ENCODE measurements around the gene MRPL18. TPM values are rescaled to one million over a fixed set of nuclear protein-coding genes. Genes with fewer than 3 reads are reported as not detected.
"Not testable (repeated sequence)": the region's sequence is repeated elsewhere in the genome, so short reads cannot be mapped to it uniquely, and the experiment has no call there.

MRPL18 gene
- 197 TPM for polyA plus RNA-seq (2012; ENCODE audit: insufficient read depth, insufficient read length)

DNA sequence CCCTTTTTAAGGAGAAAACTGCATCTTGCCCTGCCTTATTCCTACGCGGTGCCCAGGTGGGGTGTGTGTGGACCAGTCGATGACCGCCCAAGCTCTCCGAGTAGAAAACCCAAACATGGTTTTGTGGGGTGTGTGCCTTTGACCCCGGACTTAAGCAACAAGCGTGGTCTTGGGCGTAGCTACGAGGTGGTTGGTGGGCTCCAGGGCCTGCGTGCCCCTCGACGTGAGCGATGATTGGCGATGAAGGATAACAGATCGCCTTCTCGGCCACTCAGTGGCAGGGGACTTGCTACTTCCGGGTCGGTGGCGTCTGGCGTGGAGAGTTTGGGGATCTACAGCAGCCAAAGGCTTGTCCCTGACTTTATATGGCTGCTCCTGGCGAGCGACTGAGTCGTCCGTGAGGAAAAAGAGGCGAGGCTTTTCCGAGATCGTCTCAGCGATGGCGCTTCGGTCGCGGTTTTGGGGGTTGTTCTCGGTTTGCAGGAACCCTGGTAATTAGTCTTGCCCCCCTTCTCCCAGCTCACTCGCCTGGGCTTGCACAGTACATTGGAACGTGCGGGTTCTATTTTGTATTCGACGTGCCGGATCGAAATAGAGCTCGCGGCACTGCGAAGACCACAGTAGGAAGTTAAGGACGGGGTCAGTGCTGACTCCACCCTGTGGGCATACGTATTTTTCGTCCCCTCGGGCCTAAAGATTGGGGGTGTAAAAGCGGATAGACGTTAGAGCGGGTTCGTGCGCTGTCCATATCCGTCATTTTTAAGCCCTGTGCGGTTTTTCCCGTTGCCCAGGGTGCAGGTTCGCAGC, at the start of gene MRPL18:
TSS of gene MRPL18 (plus strand) at position 319 of the 807 bp plus-strand sequence. CDS start at position 440, 121 bp downstream.
- DNase-seq (ENCODE audit: low read depth, low spot score), result peak; percentile 99
- peak within 1 kb of the TSS; percentile 98 for H3K4me3 ChIP-seq (ENCODE audit: low read length)

DNA sequence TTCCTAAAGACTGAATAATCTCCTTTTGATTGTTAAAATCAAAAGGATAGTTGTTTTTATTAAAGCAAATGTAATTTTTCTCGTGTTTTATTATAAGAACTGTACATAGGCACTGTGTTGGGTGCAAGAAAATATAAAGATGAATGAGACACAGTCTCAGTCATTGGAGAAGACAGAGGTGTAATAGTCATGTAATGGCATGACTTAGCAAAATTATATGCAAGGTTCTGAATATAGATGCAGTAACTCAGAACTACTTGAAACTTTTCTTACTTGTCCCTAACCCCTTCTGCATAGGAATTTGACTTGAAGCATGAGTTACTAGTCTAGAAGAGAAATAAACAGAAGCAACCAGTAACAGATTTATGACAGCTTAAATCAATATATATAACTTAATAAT, 48.1 kb upstream of the MRPL18 start:
- H3K4me3 ChIP-seq (ENCODE audit: low read length), result no peak overlapping the region
- no peak for DNase-seq (ENCODE audit: low read depth, low spot score)

DNA sequence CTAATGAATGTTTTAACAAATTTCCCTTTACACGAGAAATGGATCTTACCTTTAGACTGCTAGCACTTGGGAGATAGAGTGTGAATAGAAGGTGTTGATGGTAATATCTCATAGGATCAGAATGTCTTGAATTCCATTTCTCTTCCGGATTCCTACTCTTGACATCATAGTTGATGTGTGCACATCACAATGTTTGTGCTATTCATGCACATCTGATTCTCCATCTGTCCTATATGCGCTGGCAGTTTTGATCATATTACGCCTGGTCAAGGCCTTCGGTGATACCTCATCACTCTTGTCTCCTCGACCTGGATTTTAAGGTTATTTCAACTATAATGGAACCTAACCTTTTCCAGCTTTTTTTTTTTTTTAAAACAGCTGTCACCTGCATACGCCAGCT, 45.2 kb upstream of the MRPL18 start:
- DNase-seq (ENCODE audit: low read depth, low spot score), result no peak
- no peak overlapping the region for H3K4me3 ChIP-seq (ENCODE audit: low read length)

DNA sequence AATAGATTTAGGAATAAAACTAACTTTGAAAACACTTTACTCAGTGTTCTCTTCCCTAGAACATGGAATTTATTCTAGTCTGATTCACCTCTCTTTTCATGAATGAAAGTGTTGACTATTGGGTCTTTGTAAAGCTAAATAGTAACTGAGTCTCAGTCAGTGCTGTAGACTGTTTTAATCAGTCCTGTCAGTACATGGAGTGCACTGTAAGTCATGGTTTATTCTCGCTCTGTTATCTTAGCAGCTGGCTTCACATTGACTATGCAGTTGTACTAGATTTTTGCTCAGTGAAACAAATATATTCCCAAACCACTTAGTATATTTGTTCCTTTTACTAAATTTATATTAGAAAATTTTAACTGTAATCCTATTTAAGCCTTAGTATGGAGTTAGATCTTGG, 43.5 kb upstream of the MRPL18 start:
- no peak overlapping the region for H3K4me3 ChIP-seq (ENCODE audit: low read length)
- DNase-seq (ENCODE audit: low read depth, low spot score), result no peak

DNA sequence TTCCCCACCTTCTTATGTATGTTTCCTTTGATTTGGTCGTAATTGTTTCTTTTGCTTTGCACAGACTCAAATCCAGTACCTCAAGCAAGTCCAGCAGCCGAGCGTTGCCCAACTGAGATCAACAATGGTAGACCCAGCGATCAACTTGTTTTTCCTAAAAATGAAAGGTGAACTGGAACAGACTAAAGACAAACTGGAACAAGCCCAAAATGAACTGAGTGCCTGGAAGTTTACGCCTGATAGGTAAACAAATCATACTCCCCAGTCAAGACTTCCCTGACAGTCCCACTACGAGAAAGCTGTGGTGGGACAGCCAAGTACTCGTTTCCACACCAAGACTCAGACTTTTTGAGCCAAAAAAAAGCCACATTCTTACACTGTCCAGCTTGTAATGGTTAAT, 42.1 kb upstream of the MRPL18 start:
- DNase-seq (ENCODE audit: low read depth, low spot score); H3K4me3 ChIP-seq (ENCODE audit: low read length): not testable (repeated sequence)

DNA sequence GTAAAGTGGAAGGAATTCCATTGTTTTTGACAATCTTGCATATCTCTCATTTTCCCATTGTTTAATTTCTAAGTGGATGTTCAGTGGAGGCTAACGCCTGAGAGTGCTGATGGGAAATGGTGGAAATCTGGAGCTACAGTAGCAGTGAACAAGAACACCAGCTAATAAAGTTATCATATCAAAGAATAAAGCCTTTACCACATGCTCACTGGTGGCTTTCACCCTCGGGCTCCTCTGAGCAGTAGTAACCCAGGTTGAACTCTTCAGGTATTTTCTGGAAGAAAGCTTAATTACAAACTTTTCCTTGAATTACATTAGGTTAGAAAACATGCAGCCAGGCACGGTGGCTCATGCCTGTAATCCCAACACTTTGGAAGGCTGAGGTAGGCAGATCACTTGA, 38.8 kb upstream of the MRPL18 start:
- no peak overlapping the region for H3K4me3 ChIP-seq (ENCODE audit: low read length)
- no peak for DNase-seq (ENCODE audit: low read depth, low spot score)

DNA sequence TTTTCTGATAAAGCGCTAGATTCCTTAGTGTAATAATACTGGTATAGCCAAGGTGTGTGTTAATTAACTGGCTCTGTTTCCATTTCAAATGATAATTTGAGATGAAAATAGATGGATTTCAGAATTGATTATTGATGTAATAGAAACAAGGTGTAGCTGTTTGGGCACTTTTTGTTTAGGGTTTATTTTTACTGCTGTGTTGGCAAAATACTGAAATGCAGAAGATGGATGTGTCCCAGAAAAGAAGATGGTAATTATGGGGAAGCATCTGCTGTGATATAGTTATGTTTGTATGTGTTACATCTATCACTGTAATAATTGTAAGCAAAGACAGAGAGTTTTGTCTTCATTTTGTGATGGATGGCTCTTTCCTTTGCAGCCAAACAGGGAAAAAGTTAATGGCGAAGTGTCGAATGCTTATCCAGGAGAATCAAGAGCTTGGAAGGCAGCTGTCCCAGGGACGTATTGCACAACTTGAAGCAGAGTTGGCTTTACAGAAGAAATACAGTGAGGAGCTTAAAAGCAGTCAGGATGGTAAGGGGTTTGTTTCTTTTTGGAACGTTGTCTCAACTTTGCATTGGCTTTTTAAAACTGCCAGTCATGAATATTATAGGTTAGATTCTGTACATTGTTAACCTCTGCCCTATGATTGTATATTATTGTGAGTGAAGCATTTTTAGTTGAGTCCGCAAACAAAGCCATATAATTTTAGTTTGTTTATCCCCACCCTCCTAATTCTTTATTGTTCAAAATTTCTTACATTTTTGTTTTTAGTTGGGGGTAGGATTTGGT, 37.0 kb upstream of the MRPL18 start:
- DNase-seq (ENCODE audit: low read depth, low spot score), result no peak

DNA sequence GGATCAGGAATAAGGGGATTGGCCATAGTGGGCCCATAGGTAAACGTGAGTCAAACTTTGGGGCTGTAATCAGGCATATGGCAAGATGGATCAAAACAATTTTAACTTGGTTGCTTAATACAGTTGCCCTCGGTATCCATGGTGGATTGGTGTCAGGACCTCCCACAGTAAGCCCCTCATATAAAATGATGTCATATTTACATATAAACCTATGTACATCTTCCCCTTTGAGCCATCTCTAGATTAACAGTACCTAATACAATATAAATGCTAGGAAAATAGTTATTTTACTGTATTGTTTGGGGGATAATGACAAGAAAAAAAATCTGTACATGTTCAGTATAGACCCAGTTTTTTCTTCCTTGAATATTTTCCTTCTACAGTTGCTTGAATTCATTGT, 35.9 kb upstream of the MRPL18 start:
- no peak overlapping the region for H3K4me3 ChIP-seq (ENCODE audit: low read length)
- no peak for DNase-seq (ENCODE audit: low read depth, low spot score)

More for the DNA sequence above, 37.0 kb upstream of the MRPL18 start:
- H3K4me3 ChIP-seq (ENCODE audit: low read length), result no peak overlapping the region

DNA sequence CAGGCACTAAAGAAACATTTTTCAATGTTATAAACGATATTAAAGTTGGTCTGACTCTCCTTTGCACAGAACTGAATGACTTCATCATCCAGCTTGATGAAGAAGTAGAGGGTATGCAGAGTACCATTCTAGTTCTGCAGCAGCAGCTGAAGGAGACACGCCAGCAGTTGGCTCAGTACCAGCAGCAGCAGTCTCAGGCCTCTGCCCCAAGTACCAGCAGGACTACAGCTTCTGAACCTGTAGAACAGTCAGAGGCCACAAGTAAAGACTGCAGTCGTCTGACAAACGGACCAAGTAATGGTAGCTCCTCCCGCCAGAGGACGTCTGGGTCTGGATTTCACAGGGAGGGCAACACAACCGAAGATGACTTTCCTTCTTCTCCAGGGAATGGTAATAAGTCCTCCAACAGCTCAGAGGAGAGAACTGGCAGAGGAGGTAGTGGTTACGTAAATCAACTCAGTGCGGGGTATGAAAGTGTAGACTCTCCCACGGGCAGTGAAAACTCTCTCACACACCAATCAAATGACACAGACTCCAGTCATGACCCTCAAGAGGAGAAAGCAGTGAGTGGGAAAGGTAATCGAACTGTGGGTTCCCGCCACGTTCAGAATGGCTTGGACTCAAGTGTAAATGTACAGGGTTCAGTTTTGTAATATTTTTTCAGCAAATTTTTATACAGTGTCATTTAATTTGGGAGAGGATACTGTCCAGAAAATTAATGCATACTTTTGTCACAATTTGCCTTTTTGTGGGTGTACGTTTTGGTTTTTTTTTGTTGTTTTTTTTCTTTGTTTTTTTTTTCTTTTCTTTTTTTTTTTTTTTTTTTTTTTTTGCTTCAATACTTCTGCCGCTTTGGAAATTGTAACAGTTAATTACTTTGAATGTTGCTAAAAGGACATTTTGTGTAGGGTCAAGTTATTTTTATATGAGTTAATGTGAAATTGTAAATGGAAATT, 35.0 kb upstream of the MRPL18 start:
- H3K4me3 ChIP-seq (ENCODE audit: low read length), result no peak overlapping the region
- DNase-seq (ENCODE audit: low read depth, low spot score), result no peak

DNA sequence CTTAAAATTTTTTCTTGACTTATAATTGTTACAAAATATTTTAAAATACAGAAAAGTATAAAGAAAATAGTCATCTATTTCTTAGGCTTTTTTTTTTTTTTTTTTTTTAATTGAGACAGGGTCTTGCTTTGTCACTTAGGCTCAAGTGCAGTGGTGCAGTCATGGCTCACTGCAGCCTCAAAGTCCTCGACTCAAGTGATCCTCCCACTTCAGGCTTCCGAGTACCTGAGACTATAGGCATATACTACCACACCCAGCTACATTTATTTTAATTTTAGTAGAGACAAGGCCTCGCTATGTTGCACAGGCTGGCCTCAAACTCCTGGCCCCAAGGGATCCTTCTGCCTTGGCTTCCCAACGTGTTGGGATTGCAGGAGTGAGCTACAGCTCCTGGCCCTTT, 33.8 kb upstream of the MRPL18 start:
- H3K4me3 ChIP-seq (ENCODE audit: low read length), result no peak overlapping the region
- no peak for DNase-seq (ENCODE audit: low read depth, low spot score)

DNA sequence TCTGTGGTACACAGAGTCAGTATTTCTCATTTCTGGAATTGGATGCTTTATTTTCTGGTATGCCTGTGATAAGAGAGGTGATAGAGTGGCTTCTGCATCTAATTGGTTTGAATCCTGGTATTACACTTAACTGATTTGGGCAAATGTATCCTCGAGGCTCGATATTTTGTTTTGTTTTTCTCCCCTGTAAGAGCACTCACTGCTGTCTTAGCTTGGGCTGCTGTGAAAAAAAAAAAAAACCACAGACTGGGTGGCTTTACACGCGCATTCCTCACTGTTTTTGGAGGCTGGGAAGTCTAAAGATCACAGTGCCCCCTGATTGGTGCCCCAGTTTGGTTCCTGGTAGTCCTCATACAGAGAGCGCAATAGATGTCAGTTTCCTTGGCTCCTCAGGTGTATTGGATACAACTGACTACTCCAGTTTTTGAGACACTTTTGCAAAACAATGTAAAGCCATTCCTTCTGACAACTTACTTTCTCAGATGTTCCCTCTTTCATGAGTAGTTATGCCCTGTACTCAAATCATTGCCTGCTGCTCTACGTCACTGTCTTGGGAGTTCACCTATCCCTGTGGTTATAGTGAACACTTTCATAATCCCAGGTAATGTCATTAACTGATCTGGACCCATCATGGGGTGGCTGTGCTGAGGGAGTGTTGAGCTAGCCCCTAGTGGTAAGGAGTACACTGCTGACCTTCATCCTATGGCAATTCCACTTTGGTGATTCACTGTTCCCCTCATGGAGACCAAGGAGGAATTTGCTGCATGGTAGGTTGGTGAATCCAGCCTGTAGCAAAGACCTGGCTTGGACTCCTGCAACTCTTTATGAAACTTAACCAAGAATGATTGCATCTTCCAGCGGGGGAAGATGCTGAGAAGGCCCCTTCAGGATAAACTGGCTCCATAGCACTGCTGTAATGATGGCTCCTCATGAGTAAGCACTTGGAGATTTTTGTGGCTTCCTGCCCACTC, 32.0 kb upstream of the MRPL18 start:
- no peak overlapping the region for H3K4me3 ChIP-seq (ENCODE audit: low read length)
- no peak for DNase-seq (ENCODE audit: low read depth, low spot score)

DNA sequence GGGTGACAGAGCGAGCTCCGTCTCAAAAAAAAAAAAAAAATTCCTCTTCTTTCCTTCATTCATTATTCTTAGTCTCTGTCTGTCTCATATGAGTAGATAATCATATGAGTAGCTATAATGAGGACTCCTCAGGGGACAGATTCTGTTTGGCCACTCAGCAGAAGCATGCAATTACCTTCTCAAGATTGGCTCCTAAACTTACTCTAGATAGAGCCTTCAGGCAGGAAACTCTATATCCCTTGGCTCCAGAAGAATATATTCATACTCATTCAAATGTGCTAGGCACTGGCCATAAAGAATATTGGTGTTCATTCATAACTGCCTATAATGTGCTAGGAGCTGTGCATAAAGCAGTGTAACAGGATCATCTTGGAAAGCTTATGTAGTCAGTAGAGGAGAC, 30.6 kb upstream of the MRPL18 start:
- no peak overlapping the region for H3K4me3 ChIP-seq (ENCODE audit: low read length)
- DNase-seq (ENCODE audit: low read depth, low spot score), result no peak

DNA sequence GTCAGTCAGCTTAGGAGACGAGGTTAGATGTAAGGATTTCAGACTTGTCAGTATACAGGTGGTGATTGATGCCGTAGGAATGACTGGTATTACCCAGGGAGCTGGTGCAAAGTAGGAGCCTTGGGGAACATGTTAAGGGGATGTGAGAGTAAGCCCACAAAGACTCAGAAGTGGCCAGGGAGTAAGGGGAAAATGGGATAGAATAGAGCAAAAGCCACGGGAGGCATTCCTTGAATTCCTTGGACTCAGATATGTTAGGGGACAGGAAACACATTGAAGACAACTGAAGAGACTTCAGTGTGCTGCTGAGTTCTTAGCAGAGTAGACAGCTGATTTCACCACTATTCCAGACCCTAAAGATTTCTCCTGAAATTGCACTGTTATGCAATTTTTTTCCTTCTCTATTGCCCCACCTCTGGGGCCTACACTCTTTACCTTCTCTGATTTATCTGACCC, 29.6 kb upstream of the MRPL18 start:
- H3K4me3 ChIP-seq (ENCODE audit: low read length), result peak overlapping the region; percentile 91
- no peak for DNase-seq (ENCODE audit: low read depth, low spot score)

DNA sequence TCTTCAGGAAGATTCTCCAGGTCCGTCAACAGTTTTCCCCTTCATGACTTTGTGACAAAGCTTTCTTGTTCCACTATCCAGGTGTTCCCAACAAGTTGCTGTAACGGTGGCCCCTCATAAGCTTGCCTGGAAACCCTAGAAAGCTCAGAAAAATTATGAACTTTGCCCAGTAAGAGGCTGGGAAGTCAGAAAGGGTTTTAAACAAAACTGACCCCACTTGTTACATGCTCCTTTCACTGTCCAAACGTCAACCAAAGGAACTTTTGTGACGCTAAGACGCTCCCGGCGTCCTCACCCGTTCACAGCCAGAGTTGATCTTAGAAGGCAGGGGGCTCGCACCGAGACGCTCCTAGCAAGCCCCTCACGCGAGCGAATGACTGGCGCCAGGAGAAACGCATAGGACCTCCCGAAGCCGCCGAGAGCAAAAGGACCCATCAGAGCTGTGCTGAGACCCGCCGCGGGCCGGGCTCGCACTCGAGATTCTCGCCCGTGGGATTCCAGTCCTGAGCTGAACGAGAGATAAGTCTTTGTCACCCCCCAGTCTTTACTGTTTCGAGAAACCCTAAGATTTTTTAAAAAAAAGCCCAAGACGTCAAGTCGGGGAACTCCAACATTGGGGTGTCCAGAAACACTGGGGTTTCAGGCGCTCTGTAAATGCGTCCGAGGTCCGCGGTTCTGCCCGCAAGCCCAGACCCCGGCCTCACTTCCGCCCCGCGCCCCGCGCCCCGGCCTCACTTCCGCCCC, 29.0 kb upstream of the MRPL18 start:
- DNase-seq (ENCODE audit: low read depth, low spot score), result no peak
- peak overlapping the region; percentile 91 for H3K4me3 ChIP-seq (ENCODE audit: low read length)

DNA sequence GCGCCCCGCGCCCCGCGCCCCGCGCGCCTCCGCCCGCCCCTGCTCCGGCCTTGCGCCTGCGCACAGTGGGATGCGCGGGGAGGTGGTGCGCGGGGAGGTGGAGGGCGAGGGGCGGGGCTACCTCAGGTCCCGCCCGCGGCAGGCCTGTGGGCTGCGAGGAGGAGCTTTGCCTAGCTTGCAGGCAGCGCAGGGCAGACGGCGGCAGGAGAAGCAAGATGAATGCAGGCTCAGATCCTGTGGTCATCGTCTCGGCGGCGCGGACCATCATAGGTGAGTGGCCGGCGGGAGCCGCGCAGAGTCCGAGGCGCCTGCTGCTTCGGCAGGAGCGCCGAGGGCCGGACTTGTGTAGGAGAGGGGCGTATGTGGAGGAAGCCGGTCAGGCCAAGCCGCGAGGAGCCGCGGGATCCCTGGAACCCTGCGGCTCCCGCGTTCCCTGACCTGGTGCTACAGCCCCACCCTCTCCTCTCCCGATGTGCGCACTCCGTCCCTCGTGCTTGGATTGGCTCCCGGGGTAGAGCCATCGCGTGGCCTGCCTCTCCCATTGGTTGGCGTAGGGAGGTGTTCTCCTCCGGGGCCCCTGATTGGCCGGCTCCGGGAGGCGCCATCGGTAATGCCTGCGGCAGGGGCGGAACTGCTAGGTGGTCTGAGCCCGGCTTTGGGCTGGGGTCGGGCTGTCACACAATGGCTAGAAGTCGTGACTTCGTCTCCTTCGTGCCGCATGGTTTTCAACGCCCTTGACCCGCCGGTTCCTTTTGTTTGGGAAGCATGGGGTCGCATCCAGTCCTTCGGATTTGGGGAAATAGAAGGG, 28.2 kb upstream of the MRPL18 start, which contains the start of gene ACAT2:
TSS of gene ACAT2 (plus strand) at position 173 of the 808 bp plus-strand sequence. CDS start at position 216, 43 bp downstream.
- peak; percentile 94 for DNase-seq (ENCODE audit: low read depth, low spot score)
- peak within 1 kb of the TSS; percentile 91 for H3K4me3 ChIP-seq (ENCODE audit: low read length)

DNA sequence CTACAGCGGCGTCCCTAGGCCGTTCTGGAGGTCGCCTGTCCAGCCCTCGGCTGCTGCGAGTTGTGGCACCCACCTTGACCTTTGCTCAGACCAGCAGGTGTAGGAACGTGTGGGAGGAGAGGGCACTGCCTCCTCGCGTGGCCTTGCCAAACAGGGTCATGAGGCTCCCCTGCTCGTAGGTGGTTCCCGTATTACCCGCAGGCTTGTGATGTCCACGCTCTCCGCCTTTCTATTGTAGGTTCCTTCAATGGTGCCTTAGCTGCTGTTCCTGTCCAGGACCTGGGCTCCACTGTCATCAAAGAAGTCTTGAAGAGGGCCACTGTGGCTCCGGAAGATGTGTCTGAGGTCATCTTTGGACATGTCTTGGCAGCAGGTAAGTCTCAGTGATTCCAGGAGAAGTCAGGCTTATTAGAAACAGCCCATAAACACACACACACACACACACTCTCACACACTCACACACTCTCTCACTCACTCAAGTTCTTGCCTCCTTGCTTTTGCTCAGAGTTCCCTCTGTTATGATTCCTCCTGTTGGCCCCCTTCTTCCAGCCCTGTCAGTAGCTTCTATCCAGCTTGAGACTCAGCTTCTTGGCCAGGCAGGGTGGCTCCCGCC, 27.5 kb upstream of the MRPL18 start:
- peak overlapping the region; percentile 91 for H3K4me3 ChIP-seq (ENCODE audit: low read length)
- no peak for DNase-seq (ENCODE audit: low read depth, low spot score)
